ENCODE results near the gene FMN1. TPM values are rescaled to one million over a fixed set of nuclear protein-coding genes. Genes with fewer than 3 reads are reported as not detected.

Gene FMN1
- total and polyA plus RNA-seq, 11 donors, result 0.61 to 10.6 (median 3.6) TPM

DNA sequence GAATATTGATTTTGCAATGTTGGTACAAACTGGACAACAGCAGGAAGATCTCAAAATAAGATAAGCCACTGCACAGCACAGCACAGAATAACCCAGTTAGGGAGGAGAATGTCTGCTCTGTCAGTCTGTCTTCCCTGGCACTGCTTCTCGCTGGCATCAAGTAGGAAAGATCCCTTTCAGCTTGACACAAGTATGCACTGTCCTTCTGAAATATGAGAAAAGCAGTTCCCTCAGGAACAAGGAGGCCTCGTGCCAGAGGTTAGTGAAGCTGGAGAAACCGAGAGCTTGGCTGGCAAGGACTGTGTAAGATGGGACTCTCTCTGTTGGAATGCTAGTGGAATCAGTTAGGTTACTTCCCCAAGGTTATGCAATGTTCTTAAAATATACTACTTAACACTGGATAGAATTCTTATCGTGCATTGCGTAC lies 59.1 kb downstream of the FMN1 start:
- TF ChIP-seq POLR2A (IDR thresholded peaks at IDR 0.05), result no peak
- TF ChIP-seq, protein P1, sequence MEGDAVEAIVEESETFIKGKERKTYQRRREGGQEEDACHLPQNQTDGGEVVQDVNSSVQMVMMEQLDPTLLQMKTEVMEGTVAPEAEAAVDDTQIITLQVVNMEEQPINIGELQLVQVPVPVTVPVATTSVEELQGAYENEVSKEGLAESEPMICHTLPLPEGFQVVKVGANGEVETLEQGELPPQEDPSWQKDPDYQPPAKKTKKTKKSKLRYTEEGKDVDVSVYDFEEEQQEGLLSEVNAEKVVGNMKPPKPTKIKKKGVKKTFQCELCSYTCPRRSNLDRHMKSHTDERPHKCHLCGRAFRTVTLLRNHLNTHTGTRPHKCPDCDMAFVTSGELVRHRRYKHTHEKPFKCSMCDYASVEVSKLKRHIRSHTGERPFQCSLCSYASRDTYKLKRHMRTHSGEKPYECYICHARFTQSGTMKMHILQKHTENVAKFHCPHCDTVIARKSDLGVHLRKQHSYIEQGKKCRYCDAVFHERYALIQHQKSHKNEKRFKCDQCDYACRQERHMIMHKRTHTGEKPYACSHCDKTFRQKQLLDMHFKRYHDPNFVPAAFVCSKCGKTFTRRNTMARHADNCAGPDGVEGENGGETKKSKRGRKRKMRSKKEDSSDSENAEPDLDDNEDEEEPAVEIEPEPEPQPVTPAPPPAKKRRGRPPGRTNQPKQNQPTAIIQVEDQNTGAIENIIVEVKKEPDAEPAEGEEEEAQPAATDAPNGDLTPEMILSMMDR (IDR thresholded peaks at IDR 0.05), result no peak
- no peak for DNase-seq
- Histone ChIP-seq H3K36me3 (no peaks in the 10 kb centered on the region), H3K9me3 (no peaks in the 10 kb centered on the region), H3K4me1 (peaks cover 0 to 50% (median 14%) of the 10 kb centered on the region in 12 donors), H3K4me3 (no peak overlapping the region), H3K27ac (peak overlapping the region in 7 of 12 donors; percentile 5 to 49 (median 29)), H3K27me3 (no peaks in the 10 kb centered on the region)
- ATAC-seq, result peak; percentile 60 to 80 (median 64)
- intact Hi-C loops (cut with DNase I), result loop anchor here in 4 of 10 donors (10.0 kb wide), 2 partner anchors 111 to 471 kb away; no protein-coding TSS in a partner anchor
- 34 to 48% (median 38%) methylated on average over 5 of the region's 5 CpGs for WGBS, 4 donors

DNA sequence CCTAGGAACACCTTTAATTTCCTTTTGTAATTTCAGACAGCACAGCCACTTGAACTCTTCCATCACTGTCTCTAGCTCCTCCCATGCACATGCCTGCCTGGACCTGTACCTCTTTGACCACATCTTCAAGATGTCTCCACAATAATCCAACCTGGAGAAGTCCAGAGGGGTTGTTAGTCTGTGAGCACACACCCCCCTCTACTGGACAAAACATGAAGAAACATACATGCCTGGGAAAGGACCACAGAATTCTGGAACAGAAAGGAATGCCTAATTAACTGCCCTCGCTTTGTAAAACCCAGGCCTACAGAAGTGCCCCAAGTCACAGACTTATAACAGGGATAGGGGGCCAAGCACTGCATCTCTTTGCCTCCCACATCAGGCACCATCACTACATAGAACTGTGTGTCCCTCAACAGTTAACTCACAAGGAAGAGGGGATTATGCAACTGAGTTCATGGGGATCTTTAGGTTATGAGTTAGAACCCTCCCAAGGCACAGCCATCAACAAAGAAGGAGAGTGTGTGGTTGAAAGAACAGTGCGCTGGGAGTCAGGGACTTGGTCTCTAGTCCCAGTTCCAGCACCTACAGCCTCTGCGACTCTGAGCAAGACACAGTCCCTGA lies 61.7 kb downstream of the FMN1 start:
- intact Hi-C loops (cut with DNase I), result loop anchor here (1.0 to 10.0 kb wide), 10 partner anchors 41 to 476 kb away; no protein-coding TSS in a partner anchor

DNA sequence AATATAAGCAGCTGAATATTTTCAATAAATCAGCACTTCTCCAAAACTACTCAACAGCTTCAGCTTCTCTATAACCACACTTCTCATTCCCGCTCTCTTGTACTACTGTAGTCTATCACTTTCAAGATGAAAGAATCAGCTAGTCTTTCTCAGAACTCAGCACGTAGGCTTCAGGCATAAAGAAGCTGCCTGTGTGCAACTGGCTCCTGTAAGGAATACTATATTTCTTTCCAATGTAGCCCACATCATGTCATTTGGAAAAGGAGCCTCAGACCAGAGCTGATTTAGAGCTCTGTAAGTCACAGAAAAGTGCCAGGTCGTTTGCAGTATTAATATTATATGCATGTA lies 62.3 kb downstream of the FMN1 start:
- DNase-seq (no peak), ATAC-seq (no peak)
- Histone ChIP-seq H3K36me3 (no peaks in the 10 kb centered on the region), H3K27ac (peak overlapping the region in 1 of 12 donors; percentile 7), H3K4me3 (no peak overlapping the region), H3K9me3 (no peaks in the 10 kb centered on the region), H3K4me1 (peaks cover 0 to 51% (median 14%) of the 10 kb centered on the region in 12 donors), H3K27me3 (no peaks in the 10 kb centered on the region)
- TF ChIP-seq POLR2A (IDR thresholded peaks at IDR 0.05), result no peak
- TF ChIP-seq, protein P1 (IDR thresholded peaks at IDR 0.05), result no peak
- intact Hi-C loops (cut with DNase I), result loop anchor here (1.0 to 10.0 kb wide), 10 partner anchors 40 to 475 kb away; no protein-coding TSS in a partner anchor
- 49 to 66% (median 57%) methylated on average over 3 of the region's 3 CpGs for WGBS, 4 donors

More for the DNA sequence above, 61.7 kb downstream of the FMN1 start:
- DNase-seq (no peak), ATAC-seq (peak; percentile 53 to 80 (median 60))
- H3K27ac ChIP-seq, result peak overlapping the region in 1 of 12 donors; percentile 38
- peaks cover 0 to 51% (median 14%) of the 10 kb centered on the region in 12 donors for H3K4me1 ChIP-seq
- H3K4me3 ChIP-seq, result no peak overlapping the region
- TF ChIP-seq POLR2A (IDR thresholded peaks at IDR 0.05), result no peak
- TF ChIP-seq, protein P1 (IDR thresholded peaks at IDR 0.05), result peak; percentile 44 to 70 (median 61)
- H3K27me3 ChIP-seq, result no peaks in the 10 kb centered on the region
- no peaks in the 10 kb centered on the region for H3K9me3 ChIP-seq
- 77 to 91% (median 83%) methylated on average over 3 of the region's 3 CpGs for WGBS, 4 donors
- no peaks in the 10 kb centered on the region for H3K36me3 ChIP-seq

DNA sequence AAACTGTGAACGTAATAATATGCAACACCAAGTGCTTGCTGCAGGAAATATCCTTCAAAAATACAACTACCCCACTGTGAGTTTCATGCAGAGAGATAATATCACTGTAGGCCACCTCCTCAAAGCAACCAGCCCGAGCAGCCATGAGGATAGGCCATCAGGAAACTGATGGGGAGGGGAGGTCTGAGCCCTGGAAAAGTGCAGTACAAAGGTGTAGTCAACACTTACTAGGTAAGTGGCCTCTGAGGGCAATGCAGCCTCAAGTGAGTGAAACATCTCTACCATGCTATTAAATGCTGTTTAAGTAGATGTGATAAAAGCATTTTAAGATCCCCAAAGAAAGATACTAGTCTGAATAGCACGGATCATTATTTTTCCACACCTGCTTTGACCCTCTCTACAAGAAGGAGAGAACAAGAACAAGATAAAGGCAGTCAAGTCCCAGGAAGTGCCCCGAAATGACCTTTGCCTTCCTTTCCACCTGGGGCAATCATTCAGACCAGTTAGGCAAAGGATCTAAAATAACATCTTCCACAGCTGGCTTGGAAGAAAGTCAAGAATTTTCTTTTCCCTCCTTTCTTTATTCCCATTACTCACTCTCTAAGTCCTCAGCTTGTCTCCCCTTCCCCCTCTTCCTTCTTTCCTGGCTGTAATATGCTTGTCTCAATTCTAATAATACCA lies 62.8 kb downstream of the FMN1 start:
- Histone ChIP-seq H3K4me1 (peaks cover 0 to 53% (median 15%) of the 10 kb centered on the region in 12 donors), H3K9me3 (no peaks in the 10 kb centered on the region), H3K36me3 (no peaks in the 10 kb centered on the region), H3K27me3 (no peaks in the 10 kb centered on the region), H3K4me3 (no peak overlapping the region), H3K27ac (peak overlapping the region in 1 of 12 donors; percentile 3)
- intact Hi-C loops (cut with DNase I), result loop anchor here (1.0 to 10.0 kb wide), 10 partner anchors 39 to 474 kb away; no protein-coding TSS in a partner anchor
- TF ChIP-seq POLR2A (IDR thresholded peaks at IDR 0.05), result no peak
- TF ChIP-seq, protein P1 (IDR thresholded peaks at IDR 0.05), result no peak
- peak in 2 of 4 donors; percentile 15 to 43 for ATAC-seq
- DNase-seq, result no peak
- 39 to 52% (median 50%) methylated on average over 4 of the region's 4 CpGs for WGBS, 4 donors
